DMS79 treated with DMSO at 0.1 percent for 48 hours (cell line): Measurements from ENCODE around the gene SPOPL.
"Not testable (repeated sequence)": the region's sequence is repeated elsewhere in the genome, so short reads cannot be mapped to it uniquely, and the experiment has no call there.

Experiments used
- DNase-seq: peaks from one replicate; lab custom pipeline; 2025; lab: John Stamatoyannopoulos, UW

SPOPL gene

DNA sequence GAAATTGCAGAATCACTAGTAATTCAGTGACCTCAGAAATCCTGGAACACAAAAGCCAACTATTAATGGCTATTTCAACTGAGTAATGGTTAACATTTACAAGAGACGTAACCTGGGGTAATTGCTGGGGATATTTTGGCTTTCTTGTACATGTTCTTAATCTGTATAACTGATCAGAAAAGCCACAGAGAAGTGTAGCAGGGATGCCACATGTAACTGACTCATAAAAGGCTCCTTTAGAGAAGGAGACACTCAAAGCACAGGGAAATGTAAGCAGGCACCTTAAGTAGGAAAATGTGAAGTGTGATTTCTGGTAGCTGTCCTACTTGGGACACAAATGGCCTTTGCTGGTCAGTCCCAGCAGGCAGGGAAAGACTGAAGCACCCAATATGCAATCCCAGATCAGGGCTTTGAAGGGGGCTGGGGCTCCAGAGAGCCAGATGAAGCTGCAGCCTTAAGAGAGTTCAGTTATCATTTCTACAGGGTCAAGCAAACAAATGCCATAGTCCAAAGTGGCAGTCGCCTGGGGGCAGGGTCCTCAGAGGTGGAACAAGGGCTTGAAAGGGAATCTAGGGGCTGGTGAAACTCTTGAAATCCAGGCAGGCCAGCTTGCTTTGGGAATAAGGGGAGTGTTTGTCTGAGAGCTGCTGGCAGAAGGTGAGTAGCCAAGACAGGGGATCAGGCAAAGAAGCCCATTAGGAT lies 7.2 kb upstream of the SPOPL start:
- no peak for DNase-seq

DNA sequence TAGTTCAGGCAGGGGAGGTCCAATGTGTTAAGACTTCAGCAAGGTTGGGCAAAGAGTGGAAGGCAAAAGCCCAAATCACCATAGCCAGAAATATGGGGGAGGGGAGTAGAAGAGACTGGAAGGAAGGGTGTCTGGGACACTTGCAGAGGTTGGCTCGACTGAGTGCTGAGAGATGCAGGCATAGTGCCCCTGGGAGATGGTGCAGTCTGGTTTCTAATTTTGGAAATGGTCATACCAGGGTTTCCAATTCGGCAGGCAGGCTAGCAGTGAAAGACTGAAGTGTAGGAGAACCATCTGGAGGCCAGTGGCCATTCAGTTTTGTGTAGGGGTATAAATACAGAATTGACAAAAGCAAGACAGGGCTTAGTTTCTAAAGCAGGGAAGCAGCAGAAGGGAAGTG lies 6.2 kb upstream of the SPOPL start:
- no peak for DNase-seq

DNA sequence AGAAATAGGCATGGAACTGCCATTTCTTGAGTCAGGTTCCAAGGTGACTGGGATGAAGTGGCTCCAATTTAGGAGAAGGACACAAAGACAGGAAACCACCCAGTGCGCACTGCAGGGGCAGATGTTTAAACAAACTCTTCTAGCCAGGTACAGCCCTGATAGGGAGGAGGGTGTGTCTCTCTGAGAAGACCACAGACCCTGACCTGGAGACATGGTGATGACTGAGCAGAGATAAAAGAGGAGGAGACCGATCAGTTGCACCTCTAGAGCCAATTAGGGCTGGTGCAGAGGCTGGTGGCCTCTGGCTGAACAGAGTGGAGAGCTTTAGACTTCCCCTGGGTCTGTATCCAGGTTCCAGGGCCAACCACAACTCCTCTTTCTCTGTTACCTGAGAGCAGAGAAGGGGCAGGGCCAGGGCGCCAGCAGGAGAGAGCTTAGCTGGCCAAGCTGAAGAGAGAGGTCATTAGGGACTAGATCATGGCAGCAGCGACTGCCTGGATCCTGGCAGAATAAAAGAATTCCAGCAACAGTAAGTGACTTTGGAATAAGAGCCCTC lies 5.4 kb upstream of the SPOPL start:
- no peak for DNase-seq

DNA sequence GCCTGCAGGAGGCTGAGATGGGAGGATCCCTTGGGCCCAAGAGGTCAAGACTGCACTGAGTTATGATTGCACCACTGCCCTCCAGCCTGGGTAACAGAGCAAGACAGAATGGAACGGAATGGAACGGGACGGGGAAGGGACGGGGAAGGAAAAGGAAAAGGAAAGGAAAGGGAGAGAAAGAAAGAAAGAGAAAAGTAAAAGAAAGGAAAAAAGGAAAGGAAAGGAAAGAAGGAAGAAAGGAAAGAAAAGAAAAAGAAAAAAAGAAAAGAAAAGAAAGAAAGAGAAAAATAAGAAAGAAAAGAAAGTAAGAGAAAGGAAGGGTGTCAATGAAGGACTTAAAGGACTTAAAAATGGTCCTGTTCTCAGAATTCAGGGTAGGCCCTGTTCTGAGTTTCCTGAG lies 4.3 kb upstream of the SPOPL start:
- DNase-seq = no peak

DNA sequence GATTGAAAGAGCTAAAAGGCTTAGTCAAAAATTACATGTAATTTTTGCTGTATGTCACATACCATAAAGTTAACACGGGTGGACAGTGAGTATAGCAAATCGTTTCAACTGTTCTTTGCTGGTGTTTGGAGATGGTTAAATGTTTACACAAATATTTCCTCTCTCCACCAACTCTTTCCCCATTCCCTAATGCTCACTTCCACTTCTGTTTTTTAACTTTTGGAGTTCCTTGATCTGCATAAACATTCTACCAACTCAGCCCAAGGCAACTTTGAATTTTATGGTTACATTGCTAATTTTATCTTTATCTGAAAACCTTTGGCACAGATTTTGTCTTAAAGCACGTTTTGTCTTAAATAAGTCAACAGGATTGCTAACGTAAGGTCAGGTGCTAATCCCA lies 1.9 kb upstream of the SPOPL start:
- no peak for DNase-seq

DNA sequence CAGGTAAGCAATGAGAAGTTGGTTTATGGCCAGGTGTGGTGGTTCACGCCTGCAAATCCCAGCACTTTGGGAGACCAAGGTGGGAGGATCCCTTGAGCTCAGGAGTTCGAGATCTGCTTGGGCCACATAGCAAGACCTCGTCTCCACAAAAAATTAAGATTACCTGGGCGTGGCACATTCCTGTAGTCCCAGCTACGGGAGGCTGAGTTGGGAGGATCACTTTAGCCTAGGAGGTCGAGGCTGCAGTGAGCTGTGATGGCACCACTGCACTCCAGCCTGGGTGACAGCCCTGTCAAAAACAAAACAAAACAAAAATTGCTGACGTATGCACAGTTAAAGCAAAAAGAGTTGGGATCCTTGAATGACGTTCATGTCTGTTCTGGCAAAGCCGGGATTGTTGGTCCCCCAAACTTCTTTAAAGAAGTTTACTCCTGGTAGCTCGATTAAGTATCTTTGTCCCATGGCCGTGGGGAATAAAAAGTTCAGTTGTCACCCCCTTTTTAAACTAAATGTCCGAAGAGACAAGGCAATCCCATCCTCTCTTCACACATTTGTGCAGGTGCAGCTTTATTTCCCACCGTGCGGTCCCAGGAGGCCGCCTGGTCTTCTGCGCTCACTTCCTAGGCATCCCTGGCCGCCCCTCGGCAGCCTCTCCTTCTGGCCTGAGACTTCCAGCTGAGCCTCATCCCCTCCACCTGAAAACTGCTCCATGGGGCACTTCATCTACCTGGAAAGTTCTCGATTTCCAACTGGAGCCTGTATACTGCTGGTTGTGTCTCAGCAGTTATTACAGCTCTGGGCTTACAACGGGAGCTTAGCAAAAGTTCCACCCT lies 762 bp upstream of the SPOPL start:
- DNase-seq = peak; percentile 48

DNA sequence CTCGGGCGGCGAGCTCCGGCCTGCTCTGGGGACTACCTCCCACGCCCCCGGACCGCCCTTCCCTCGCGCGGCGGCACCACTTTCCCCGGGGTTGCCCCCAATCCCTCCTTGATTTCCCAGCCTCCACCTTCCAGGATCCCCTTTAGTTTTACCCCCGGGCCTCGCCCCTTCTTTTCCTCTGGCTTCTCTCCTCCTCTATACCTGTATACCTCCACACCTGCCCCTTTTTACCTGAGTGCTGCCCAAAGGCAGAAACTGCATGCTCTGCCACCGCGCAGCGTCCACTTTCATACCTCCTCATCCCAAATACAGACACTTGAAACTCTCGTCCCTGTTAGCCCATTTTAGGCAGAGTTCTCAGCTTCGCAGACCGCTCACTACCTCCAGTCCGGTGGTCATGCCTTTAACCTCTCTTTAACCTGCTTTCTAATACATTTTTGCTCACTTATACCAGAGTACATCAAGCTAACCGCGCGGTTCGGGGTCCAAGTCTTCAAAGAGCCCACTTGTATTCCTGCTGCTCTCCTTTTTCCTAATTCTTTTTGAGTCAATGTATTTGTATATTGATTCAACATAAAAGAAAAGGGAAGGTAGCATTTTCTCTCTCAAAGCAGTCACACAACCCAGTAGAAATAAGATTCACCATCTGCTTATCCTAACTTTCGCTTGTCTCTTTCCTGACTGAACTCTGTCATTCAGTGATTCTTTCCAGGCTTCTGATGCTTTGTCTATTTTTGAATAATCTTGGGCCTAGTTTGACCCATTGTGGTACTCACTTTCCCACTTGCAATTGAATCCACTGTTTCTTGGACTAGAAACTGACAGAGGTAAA lies 901 bp downstream of the SPOPL start:
- peak; percentile 41 for DNase-seq

DNA sequence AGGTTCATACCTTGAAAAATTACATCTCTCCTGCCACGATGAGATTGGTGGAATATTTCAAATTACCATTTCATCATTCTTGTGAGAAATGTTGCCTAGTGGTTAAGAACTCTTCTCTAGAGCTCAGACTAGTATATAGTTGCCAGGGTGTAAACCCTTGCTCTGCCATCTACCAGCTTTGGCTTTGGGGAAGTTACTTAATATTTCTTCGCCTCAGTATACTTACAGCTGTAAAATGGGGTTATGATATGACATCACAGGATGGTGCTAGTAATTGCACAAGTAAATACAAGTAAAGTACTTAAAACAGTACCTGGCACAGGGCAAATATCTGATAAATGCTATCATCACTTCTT lies 1.5 kb downstream of the SPOPL start:
- no peak for DNase-seq

DNA sequence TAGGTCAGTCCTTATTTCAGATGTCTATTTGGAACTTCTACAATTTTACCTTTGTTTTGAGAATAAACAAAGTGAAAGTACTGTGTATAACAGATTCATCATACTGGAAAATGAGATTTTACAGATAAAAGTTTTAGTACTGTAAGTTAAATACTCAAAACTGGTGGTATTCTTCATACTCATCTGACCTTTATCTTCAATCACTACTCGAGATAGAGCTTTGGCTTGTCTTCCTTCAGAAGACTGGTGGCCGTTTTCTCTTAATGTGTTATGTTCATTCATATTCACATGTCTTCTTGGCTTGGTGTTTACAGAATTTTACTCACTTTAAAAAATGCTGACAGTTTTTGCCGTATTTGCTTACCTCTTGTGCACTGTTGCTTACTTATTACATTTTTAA lies 2.1 kb downstream of the SPOPL start:
- DNase-seq = no peak

DNA sequence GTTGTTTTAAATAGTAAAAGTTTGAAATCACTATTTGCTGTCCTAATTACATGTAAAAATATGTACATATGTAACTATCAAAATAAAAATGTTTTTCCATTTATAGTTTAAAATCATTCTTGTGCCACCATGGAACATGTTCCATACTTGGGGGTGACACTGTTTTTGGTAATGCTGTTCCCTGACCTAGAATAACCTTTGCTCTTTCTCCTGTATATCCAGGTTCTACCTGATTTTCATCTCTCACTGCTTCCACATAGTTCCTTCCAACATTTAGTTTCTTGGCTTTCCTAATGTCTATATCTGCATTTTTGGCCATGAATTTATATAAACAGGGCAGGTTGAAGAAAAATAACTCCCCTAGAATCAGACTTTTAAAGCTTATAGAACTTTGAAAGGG lies 2.5 kb downstream of the SPOPL start:
- DNase-seq = no peak

DNA sequence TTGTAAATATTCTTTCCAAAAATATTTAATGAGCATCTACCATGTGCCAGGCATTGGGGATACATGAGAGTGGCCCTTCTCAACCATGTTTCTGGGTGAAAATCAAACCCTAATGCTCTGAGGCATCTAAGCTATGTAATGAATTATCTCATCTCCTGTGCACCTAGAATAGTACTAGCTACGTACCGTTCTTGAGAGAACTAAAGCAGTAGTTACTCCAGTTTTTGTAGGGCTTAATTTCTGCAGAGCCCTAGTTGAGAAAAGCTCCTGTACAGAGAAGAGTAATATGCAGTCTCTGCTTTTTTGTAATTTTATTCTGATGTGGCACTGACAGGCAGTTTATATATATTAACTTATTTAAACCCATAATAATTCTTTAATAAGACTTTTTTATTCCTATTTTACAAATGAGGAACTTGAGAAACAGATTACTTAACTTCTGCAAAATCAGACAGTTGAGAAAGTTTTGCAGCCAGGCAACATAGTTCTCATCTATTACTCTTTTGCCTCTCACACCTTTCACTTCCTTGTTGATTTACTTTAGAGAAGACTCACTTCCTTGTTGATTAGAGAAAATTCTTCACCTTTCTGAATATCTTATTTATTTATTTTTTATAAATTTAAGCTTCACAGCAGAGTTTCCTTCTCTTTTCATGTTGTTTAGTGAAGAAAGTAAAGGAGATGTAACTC lies 3.1 kb downstream of the SPOPL start:
- DNase-seq = no peak

DNA sequence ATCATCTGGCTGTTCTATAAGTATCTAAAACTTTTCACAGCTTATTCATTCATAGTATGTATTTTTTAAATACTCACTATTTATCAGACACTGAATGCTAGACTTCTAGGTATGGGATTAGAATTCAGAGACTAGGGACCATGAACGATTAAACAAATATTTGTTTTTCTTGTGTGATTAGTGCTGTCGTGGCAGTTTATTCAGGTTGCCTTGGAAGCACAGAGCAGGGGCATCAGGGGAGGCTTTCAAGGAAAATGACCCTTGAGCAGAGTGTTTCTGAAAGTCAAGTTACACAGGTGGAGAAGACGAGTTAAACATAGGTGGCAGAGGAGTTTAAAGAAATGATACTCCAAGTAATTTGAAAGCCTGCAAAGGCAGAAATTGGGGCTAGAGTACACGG lies 5.7 kb downstream of the SPOPL start:
- DNase-seq = peak; percentile 84

DNA sequence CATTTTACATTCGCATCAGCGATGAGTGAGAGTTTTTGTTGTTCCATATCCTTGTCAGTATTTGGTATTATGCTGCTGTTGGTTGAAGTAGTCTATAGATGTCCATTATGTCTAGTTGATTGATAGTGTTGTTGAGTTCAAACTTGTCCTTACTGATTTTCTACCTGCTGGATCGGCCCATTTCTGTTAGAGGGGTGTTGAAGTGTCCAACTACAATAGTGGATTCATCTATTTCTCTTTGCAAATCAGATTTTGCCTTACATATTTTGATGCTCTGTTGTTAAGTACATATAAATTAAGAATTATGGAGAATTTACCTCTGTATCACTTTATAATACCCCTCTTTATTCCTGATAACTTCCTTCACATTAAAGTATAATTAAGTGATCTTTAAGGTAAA lies 8.7 kb downstream of the SPOPL start:
- no peak for DNase-seq

DNA sequence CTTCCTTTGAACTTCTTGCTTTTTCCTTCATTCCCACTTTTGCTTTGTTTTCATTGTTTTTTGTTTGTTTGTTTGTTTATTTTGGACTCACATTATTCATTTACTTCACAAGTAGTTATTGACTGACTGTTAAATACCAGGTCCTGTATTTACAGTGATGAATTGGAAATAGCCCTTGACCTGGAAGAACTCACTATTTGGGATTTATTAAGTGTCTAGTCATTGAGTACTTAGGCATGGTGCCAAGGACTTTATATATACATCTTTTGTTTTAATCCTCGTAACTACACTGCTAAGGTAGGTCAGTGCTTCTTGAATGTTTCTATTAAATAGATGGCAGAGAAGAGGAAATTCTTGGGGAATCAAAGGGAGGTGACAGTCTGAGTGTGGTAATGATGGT lies 11.1 kb downstream of the SPOPL start:
- DNase-seq = no peak

DNA sequence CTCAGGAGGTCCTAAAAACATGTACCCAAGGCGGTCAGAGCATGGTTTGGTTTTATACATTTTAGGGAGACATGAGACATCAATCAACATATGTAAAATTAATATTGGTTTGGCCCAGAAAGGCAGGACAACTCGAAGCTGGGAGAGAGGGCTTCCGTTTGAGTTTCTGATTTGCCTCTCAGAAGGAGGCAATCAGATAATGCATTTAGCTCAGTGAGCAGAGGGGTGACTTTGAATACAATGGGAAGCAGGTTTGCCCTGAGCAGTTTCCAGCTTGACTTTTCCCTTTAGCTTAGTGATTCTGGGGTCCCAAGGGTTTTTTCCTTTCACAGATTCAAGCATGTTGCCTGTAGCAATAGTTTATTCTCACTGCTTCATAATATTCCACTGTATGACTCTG lies 12.6 kb downstream of the SPOPL start:
- no peak for DNase-seq

DNA sequence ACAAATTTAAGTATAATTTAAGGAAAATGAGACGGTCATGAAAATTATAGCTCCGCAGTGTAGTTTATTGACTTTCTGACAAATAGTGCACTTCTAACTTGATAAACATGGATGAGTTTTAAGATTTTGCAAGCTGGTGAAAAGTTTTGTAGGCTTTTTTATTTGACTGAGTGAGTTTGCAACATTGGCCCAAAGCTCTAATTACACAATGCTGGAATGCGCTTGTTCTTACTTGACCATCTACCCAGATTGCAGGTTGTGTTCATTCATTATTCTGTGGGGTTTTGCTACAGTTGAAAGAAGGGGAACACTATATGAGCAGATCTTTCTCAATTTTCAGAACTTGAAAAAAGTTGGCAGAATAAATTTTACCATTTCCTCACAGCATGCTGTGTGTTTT lies 13.5 kb downstream of the SPOPL start:
- no peak for DNase-seq

DNA sequence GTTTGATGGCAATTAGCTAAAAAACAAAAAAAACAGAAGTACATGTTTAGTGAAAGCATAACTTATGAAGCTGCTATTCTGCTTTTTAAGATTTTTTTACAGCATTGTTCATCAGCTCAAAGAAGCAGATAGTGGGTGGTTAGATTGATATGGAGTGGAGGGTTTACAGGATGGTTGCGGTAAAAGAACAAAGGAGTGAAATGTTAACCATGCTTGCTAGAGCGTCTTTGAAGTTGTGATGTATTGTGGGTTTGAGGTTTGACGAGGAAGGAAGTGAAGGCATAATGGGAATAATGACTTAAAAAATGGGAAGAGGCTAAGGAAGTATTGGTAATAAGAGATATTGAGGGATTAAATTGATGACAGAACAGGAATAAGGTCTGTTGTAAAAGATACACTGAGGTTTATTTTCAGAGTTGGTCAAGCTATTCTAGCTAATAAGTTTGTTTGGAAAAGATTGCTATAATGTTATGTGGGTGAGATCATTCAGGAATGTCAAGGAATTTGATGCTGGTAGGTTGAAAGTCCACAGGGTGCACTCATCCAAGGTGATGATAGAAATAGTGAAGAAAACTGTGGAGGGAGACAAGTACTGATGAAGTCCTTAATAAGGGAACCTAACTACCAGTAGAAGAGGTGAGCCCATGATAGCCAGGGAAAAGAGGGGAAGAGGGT lies 14.6 kb downstream of the SPOPL start:
- DNase-seq = no peak

DNA sequence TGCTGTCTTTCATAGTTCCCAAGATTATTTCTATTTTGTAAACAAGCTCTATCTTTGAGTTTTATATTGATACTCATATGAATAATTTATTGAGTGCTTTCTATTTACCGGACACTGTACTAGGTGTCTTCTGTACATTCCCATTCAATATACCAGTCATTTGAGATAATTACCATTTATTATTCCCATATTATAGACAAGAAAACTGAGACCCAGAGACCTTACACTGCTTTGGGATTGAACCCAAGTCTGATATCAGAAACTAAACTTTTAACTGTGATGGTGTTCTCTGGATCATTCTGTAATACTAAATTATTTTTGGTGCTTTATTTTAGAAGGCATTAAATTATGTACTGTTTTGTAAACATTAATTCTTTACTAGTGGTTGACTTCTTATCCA lies 17.3 kb downstream of the SPOPL start:
- DNase-seq = no peak

DNA sequence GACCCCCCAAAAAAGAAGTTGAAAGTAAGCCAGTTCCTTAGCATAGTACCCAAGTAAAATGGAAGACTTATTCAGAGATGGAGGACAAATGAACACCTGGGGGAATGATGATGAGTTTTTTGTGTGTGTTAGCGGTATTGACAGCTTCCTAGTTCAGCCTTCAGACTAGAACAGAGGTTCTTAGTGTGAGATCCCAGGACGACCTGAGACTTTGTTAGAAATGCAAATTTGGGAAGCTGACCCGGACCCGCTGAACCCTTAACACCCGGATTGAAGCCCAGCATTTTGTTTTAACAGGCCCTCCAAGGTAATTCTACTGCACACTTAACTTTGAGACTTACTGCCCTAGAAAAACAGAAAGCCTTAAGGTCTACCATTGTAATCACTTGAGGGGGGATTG lies 20.3 kb downstream of the SPOPL start:
- no peak for DNase-seq

DNA sequence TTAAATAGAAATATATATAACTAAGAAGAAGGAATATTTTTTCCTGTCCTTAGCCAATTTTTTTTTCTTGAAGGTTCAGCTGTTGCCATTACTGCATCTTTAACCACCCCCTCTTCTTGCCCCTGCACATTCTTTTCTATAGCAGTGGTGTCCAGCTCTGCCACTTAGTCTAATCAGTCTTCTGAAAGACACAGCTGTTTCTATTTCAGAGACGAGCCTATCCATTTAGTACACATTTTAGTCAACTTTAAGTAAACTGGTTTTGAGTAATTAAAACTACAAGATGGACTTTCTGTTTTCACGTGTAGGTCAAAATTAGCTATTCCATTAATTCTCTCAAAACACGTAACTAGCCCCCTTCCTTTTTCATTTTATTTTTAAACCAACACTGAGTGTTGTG lies 21.0 kb downstream of the SPOPL start:
- DNase-seq = no peak

DNA sequence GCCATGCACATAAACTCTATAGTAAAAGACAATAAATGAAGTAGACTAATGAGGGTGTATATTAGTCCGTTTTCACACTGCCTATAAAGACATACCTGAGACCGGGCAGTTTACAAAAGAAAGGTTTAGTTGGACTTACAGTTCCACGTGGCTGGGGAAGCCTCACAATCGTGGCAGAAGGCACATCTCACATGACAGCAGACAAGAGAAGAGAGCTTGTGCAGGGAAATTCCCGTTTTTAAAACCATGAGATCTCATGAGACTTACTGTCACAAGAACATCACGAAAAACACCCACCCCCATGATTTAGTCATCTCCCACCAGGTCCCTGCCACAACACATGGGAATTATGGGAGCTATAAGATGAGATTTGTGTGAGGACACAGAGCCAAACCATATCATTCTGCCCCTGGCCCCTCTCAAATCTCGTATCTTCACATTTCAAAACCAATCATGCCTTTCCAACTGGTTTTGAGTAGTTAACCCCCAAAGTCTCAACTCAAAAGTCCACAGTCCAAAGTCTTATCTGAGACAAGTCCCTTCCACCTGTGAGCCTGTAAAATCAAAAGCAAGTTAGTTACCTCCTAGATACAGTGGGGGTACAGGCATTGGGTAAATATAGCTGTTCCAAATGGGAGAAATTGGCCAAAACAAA lies 21.6 kb downstream of the SPOPL start:
- DNase-seq = not testable (repeated sequence)
